ENCODE measurements around the gene EFNA5. TPM values are rescaled to one million over a fixed set of nuclear protein-coding genes. Genes with fewer than 3 reads are reported as not detected.

Gene EFNA5
- polyA plus RNA-seq, 1 donor from 2014 or later = 4.2 TPM

- Histone ChIP-seq H3K4me2 (ENCODE audit: low read length) (no peak overlapping the region), H3K9me3 (ENCODE audit: low read length) (no peaks in the 10 kb centered on the region), H2AFZ (ENCODE audit: low read depth, low read length) (no peak overlapping the region), H3K9me2 (ENCODE audit: insufficient read depth, low read length) (no peaks in the 10 kb centered on the region), H3K9ac (ENCODE audit: low read length) (no peak overlapping the region), H3K27me3 (ENCODE audit: insufficient read depth, low read depth, low read length) (no peaks in the 10 kb centered on the region), H3F3A (ENCODE audit: insufficient read depth, low read length, poor library complexity, severe bottlenecking) (no peaks in the 10 kb centered on the region), H4K20me1 (ENCODE audit: insufficient read depth) (no peaks in the 10 kb centered on the region), H3K79me2 (replicated peaks; ENCODE audit: insufficient read depth, low read length) (peaks cover 33% of the 10 kb centered on the region), H3K4me3 (ENCODE audit: low read length) (no peak overlapping the region), H3K36me3 (ENCODE audit: insufficient read depth, low read length) (no peaks in the 10 kb centered on the region), H3K27ac (ENCODE audit: low read length) (no peak overlapping the region)
- TF ChIP-seq POLR2AphosphoS5 (IDR thresholded peaks at IDR 0.05) = no peak
- TF ChIP-seq TAF1 (IDR thresholded peaks at IDR 0.05; ENCODE audit: low read depth) = no peak
- TF ChIP-seq EP300 (conservative IDR thresholded peaks at IDR 0.05; ENCODE audit: poor library complexity, severe bottlenecking) = no peak
- no peak for TF ChIP-seq CTCF (IDR thresholded peaks at IDR 0.05; ENCODE audit: poor library complexity, severe bottlenecking)
- no peak for TF ChIP-seq RAD21 (conservative IDR thresholded peaks at IDR 0.05)
- TF ChIP-seq MXI1 (conservative IDR thresholded peaks at IDR 0.05; ENCODE audit: poor library complexity, severe bottlenecking) = no peak
- TF ChIP-seq SMC3 (conservative IDR thresholded peaks at IDR 0.05; ENCODE audit: poor library complexity) = no peak
- TF ChIP-seq EZH2 (IDR thresholded peaks at IDR 0.05; ENCODE audit: borderline replicate concordance, insufficient read depth, low read length, poor library complexity, severe bottlenecking) = no peak
- no peak for TF ChIP-seq REST (IDR thresholded peaks at IDR 0.05; ENCODE audit: borderline replicate concordance)
Observed at GRCh38 chr5:107500347-107500746, 170.4 kb downstream of the EFNA5 start.

GRCh38 chr5:107499776-107500175 lies 171.0 kb downstream of the EFNA5 start:
- H3K27me3 ChIP-seq (ENCODE audit: insufficient read depth, low read depth, low read length) = no peaks in the 10 kb centered on the region
- no peaks in the 10 kb centered on the region for H3F3A ChIP-seq (ENCODE audit: insufficient read depth, low read length, poor library complexity, severe bottlenecking)
- no peaks in the 10 kb centered on the region for H3K9me3 ChIP-seq (ENCODE audit: low read length)
- no peak overlapping the region for H3K4me2 ChIP-seq (ENCODE audit: low read length)
- H3K36me3 ChIP-seq (ENCODE audit: insufficient read depth, low read length) = no peaks in the 10 kb centered on the region
- H4K20me1 ChIP-seq (ENCODE audit: insufficient read depth) = no peaks in the 10 kb centered on the region
- no peaks in the 10 kb centered on the region for H3K9me2 ChIP-seq (ENCODE audit: insufficient read depth, low read length)
- H3K79me2 ChIP-seq (replicated peaks; ENCODE audit: insufficient read depth, low read length) = peaks cover 27% of the 10 kb centered on the region
- no peak overlapping the region for H3K9ac ChIP-seq (ENCODE audit: low read length)
- H3K27ac ChIP-seq (ENCODE audit: low read length) = no peak overlapping the region
- H2AFZ ChIP-seq (ENCODE audit: low read depth, low read length) = no peak overlapping the region
- TF ChIP-seq MXI1 (conservative IDR thresholded peaks at IDR 0.05; ENCODE audit: poor library complexity, severe bottlenecking) (no peak), SMC3 (conservative IDR thresholded peaks at IDR 0.05; ENCODE audit: poor library complexity) (no peak), REST (IDR thresholded peaks at IDR 0.05; ENCODE audit: borderline replicate concordance) (no peak), POLR2AphosphoS5 (IDR thresholded peaks at IDR 0.05) (no peak), RAD21 (conservative IDR thresholded peaks at IDR 0.05) (no peak)
- H3K4me3 ChIP-seq (ENCODE audit: low read length) = no peak overlapping the region

Measured in neural cell (in vitro differentiated cells).